AG04449 (cell line): ENCODE data around the gene MUCL3.
A peak's percentile ranks its signal among the peaks of the same experiment; 100 is the strongest.
"Not testable (repeated sequence)": the region's sequence is repeated elsewhere in the genome, so short reads cannot be mapped to it uniquely, and the experiment has no call there.

Experiments
- CTCF ChIA-PET: fragments of 350-600 bp; formaldehyde crosslinking; extraction: SDS; loops from one replicate; lab custom pipeline; 2021; ENCODE audit warnings: antibody characterized with exemption; lab: Yijun Ruan, JAX
- POLR2A ChIA-PET: fragments of 400-600, 350-600 bp; formaldehyde crosslinking; extraction: SDS; loops from one replicate; lab custom pipeline; 2020; ENCODE audit warnings: antibody characterized with exemption, inconsistent platforms; lab: Yijun Ruan, JAX
- DNase-seq: peaks from one replicate; pipeline ENCODE4 v3.0.0-alpha.2; 2010; ENCODE audit warnings: low read depth, low spot score
- H3K4me3 ChIP-seq: 2 replicates; pipeline ENCODE4 v1.5.1; 2011; ENCODE audit warnings: low read depth, mild to moderate bottlenecking, control low read depth, low read length
- CTCF ChIP-seq: IDR thresholded peaks from one replicate; pipeline ENCODE4 v1.5.1; 2011; ENCODE audit warnings: mild to moderate bottlenecking, moderate library complexity, low read length, control low read depth, inconsistent platforms; ENCODE audit not compliant: insufficient read depth; ENCODE audit errors: missing control alignments

Gene MUCL3

DNA sequence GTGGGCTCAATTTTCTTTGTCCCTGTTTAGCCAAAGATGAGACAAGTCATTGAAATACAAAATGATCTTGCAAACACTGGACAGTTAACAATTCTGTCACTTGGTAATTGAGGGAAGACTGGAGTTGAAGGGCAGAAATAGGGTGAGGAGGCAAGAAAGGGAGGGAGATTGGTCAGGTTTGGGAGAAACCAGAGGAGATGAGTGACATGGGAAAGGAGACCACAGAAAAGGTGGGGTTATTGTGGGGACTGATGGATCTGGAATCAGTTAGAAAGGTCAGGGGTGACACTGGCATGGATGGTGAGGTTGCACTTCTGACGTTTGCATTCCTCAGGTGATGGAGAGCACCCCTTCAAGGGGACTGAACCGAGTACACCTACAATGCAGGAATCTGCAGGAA lies 32.1 kb upstream of the MUCL3 start:
- ChIA-PET CTCF (interaction anchor here (1.2 to 24.2 kb wide), 4 partner anchors 8 to 167 kb away, joined by 4 to 1346 read pairs (median 131); no protein-coding TSS in a partner anchor), POLR2A (no interaction called here)
- peak overlapping the region; percentile 89 for H3K4me3 ChIP-seq
- TF ChIP-seq CTCF = no peak
- no peak for DNase-seq

GRCh38 chr6:30910473-30910872 lies 30.3 kb upstream of the MUCL3 start:
- DNase-seq, H3K4me3 ChIP-seq, POLR2A ChIA-PET: not testable (repeated sequence)
- CTCF ChIA-PET = interaction anchor here (1.5 to 24.2 kb wide), 3 partner anchors 79 to 165 kb away, joined by 7 to 1346 read pairs (median 258); no protein-coding TSS in a partner anchor

DNA sequence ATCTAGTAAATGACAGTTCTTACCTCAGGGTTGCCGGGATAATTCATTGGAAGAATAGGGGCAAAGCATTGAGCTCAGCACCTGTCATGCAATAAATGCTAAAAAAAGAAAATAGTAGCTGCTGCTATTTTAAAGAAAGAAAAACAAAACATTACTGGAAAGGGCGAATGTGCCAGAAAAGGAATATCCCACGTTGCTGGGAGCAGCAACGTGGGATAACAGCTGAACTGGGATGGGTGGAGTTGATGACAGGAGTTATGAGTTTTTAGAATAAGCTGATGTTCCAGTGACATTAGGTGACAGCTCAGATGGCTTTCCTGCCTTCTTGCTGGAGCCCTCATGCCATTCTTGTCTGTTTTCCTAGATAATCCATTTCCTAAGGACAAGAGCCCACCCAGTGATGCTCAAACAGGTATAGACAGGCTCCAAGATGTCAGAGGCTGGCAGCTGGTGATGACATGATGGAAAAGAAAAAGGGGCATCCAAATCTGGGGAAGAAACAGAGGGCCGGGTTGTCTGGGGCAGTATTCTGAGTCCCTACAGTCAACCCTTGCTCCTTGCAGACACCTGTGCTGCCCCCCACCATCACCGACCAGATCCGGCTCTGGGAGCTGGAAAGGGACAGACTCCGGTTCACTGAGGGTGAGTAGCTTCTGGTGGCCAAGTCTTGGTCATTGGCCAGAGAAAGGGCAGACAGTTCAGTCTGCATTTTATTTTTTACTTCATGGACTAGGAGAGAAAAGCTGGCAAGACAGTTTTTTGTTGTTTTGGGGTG lies 27.8 kb upstream of the MUCL3 start:
- CTCF ChIA-PET = interaction anchor here (0.7 to 24.2 kb wide), 21 partner anchors 9 to 234 kb away, joined by 3 to 1346 read pairs (median 20); partner anchors contain the start of genes DDR1 and MUCL3
- POLR2A ChIA-PET = interaction anchor here (1.0 to 1.6 kb wide), 4 partner anchors 132 to 175 kb away, joined by 3 to 5 read pairs (median 4); no protein-coding TSS in a partner anchor
- no peak overlapping the region for H3K4me3 ChIP-seq
- no peak for TF ChIP-seq CTCF
- no peak for DNase-seq

- H3K4me3 ChIP-seq = peak overlapping the region; percentile 60
- no peak for DNase-seq
- CTCF ChIA-PET = interaction anchor here (0.6 to 24.2 kb wide), 30 partner anchors 10 to 235 kb away, joined by 3 to 1346 read pairs (median 12); partner anchors contain the start of genes DDR1, MUCL3, PSORS1C1 and SFTA2
- POLR2A ChIA-PET = interaction anchor here (0.6 to 2.5 kb wide), 9 partner anchors 9 to 174 kb away, joined by 3 to 11 read pairs (median 4); no protein-coding TSS in a partner anchor
- TF ChIP-seq CTCF = no peak
Observed at GRCh38 chr6:30913721-30914075, 27.1 kb upstream of the MUCL3 start.

DNA sequence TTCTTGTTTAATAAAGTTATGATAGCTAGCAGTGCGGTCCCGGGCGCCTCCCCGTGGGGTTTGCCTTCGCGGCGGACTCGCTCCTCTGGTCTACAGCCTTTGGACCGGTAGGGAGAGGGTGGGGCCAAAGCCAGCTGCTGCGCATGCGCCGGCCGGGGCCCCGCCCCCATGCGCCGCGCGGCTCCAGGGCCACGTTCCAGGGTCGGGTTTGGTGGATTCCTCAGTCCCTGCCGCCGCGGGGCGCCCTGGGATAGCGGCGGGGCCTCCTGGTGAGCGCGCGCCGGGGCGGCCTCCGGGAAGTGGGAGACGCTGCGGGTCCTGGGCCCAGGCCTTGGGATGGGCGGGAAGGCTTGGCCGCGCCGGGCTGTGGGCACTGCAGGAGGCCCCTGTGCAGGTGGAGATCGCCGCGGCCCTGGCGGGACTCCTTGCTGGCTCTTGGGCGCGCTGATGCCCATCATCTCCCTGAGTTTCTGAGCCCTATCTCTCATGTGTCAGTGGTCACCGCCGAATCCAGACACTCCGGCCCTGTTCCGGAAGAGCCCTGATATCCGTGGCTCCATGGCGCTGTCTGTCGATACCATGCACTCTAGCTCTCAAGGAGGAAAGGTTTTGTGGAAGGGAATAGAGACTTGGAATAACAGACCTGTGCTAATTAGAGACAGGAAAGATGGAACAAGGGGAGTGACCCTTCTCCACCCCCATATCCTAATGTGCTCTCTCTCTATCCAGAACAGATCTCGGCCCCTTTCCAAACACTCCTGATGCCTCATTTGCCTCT lies 26.5 kb upstream of the MUCL3 start, which contains the start of gene VARS2:
VARS2 (plus strand) TSS at position 163 of the 778 bp plus-strand sequence; CDS start at position 762, 599 bp downstream.
- peak within 1 kb of the TSS; percentile 60 for H3K4me3 ChIP-seq
- peak; percentile 52 for TF ChIP-seq CTCF
- CTCF ChIA-PET = interaction anchor here (0.6 to 24.2 kb wide), 40 partner anchors 10 to 453 kb away, joined by 3 to 1346 read pairs (median 9); partner anchors contain the start of genes DDR1, MUCL3, PSORS1C1 and SFTA2
- POLR2A ChIA-PET = interaction anchor here (0.6 to 2.5 kb wide), 10 partner anchors 9 to 173 kb away, joined by 3 to 11 read pairs (median 4); no protein-coding TSS in a partner anchor
- no peak for DNase-seq

DNA sequence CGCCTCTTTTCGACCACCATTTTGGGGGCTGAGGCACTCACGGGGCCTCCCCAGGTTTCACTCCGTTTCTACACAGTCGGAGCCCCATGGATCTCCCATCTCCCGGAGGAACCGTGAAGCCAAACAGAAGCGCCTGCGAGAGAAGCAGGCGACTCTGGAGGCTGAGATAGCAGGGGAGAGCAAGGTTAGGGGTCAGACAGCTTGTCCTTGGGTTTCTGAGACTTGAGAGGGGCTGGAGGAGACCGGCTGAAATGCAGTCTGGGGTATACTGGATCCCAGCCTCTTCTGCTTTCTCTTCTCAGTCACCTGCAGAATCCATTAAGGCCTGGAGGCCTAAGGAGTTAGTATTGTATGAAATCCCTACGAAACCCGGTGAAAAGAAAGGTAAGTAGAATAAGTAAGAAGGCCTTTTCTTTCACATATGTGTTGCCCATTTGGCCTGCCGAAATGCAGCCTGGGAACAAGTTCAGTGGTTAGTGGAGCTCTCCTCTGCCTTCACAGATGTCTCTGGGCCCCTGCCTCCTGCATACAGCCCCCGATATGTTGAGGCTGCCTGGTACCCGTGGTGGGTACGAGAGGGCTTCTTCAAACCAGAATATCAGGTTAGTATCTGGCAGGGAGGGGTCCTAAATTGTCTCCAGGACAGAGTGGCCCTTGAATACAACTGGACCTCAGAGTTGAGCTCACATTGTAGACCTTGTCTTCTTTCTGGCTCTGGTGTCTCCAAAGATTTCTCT lies 25.8 kb upstream of the MUCL3 start:
- ChIA-PET CTCF (interaction anchor here (0.8 to 24.2 kb wide), 43 partner anchors 10 to 452 kb away, joined by 3 to 1346 read pairs (median 9); partner anchors contain the start of genes DDR1, MUC21, MUCL3 and PSORS1C1), POLR2A (interaction anchor here (1.6 to 2.5 kb wide), 2 partner anchors 156 to 165 kb away, joined by 4 to 11 read pairs; no protein-coding TSS in a partner anchor)
- no peak for DNase-seq
- TF ChIP-seq CTCF = no peak
- H3K4me3 ChIP-seq = peak overlapping the region; percentile 60
